ENCODE measurements around the gene C19orf38.

DNA sequence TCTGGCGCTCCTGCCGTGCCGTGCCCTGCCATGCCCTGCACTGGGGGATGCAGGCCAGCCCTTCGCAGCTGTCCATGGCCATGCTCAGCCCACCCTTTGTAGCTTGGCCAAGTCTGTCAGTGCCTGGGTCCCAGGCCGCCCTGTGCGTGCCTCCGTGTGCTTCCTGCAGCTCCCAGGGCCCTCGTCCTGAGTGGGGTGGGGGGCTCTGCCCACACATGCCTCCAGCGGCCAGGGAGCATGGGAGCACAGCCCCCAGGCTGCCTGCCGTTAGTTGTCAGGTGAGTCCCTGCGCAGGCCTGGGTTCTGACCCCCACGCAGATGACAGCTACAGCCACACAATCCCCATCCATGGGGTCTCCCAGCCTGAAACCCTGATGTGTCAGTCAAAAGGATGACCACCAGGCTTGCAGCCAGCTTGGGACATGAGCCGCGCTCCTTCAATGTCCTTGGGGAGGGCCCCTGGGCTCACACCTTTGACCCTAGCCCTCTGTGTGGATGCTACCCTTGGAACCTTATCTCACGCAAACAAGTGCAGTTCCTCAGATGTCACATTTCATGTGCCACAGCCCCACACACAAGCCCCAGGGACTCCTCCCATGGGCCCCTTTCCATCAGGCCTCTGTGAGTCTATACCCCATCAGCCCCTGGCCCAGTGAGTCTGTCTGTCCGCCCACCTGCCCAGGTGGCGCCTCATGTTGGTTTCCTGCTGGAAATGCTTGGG lies 36.7 kb upstream of the C19orf38 start:
- no peak for TF ChIP-seq RAD21 (conservative IDR thresholded peaks at IDR 0.05)
- TF ChIP-seq, protein P1, sequence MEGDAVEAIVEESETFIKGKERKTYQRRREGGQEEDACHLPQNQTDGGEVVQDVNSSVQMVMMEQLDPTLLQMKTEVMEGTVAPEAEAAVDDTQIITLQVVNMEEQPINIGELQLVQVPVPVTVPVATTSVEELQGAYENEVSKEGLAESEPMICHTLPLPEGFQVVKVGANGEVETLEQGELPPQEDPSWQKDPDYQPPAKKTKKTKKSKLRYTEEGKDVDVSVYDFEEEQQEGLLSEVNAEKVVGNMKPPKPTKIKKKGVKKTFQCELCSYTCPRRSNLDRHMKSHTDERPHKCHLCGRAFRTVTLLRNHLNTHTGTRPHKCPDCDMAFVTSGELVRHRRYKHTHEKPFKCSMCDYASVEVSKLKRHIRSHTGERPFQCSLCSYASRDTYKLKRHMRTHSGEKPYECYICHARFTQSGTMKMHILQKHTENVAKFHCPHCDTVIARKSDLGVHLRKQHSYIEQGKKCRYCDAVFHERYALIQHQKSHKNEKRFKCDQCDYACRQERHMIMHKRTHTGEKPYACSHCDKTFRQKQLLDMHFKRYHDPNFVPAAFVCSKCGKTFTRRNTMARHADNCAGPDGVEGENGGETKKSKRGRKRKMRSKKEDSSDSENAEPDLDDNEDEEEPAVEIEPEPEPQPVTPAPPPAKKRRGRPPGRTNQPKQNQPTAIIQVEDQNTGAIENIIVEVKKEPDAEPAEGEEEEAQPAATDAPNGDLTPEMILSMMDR (IDR thresholded peaks at IDR 0.05; ENCODE audit: poor library complexity, severe bottlenecking): no peak
- TF ChIP-seq POLR2AphosphoS5 (IDR thresholded peaks at IDR 0.05): no peak
- TF ChIP-seq, protein P2, sequence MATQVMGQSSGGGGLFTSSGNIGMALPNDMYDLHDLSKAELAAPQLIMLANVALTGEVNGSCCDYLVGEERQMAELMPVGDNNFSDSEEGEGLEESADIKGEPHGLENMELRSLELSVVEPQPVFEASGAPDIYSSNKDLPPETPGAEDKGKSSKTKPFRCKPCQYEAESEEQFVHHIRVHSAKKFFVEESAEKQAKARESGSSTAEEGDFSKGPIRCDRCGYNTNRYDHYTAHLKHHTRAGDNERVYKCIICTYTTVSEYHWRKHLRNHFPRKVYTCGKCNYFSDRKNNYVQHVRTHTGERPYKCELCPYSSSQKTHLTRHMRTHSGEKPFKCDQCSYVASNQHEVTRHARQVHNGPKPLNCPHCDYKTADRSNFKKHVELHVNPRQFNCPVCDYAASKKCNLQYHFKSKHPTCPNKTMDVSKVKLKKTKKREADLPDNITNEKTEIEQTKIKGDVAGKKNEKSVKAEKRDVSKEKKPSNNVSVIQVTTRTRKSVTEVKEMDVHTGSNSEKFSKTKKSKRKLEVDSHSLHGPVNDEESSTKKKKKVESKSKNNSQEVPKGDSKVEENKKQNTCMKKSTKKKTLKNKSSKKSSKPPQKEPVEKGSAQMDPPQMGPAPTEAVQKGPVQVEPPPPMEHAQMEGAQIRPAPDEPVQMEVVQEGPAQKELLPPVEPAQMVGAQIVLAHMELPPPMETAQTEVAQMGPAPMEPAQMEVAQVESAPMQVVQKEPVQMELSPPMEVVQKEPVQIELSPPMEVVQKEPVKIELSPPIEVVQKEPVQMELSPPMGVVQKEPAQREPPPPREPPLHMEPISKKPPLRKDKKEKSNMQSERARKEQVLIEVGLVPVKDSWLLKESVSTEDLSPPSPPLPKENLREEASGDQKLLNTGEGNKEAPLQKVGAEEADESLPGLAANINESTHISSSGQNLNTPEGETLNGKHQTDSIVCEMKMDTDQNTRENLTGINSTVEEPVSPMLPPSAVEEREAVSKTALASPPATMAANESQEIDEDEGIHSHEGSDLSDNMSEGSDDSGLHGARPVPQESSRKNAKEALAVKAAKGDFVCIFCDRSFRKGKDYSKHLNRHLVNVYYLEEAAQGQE (IDR thresholded peaks at IDR 0.05; ENCODE audit: borderline replicate concordance): no peak
- no peak for TF ChIP-seq EZH2 (IDR thresholded peaks at IDR 0.05; ENCODE audit: borderline replicate concordance, insufficient read depth, low read length, poor library complexity, severe bottlenecking)

All from neural cell (in vitro differentiated cells).